ENCODE measurements around the gene SLCO6A1.
"Not testable (repeated sequence)": the region's sequence is repeated elsewhere in the genome, so short reads cannot be mapped to it uniquely, and the experiment has no call there.

Gene SLCO6A1

DNA sequence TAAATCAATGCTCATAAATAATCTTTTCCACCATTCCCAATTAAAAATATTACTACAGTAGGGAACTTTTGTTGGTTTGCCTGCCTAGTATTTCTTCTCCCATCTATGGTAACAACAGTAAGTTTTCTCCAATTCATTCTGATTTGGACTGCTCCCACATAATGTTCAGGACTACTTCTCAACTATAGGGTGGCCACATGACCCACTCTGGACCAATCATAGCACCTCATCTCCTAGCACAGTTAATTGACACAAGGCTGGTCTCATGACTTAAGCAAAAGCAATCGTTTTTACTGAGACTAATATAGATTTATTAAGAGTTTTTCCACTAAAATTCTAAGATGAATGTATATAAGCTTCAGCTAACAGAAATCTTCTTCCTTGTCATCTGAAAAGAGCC is 28.7 kb upstream of the SLCO6A1 start:
- no peak for DNase-seq (ENCODE audit: low read depth)
- no peak overlapping the region for H3K4me3 ChIP-seq (replicated peaks; ENCODE audit: low read depth, low read length)
- TF ChIP-seq, protein P1, sequence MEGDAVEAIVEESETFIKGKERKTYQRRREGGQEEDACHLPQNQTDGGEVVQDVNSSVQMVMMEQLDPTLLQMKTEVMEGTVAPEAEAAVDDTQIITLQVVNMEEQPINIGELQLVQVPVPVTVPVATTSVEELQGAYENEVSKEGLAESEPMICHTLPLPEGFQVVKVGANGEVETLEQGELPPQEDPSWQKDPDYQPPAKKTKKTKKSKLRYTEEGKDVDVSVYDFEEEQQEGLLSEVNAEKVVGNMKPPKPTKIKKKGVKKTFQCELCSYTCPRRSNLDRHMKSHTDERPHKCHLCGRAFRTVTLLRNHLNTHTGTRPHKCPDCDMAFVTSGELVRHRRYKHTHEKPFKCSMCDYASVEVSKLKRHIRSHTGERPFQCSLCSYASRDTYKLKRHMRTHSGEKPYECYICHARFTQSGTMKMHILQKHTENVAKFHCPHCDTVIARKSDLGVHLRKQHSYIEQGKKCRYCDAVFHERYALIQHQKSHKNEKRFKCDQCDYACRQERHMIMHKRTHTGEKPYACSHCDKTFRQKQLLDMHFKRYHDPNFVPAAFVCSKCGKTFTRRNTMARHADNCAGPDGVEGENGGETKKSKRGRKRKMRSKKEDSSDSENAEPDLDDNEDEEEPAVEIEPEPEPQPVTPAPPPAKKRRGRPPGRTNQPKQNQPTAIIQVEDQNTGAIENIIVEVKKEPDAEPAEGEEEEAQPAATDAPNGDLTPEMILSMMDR (IDR thresholded peaks at IDR 0.05; ENCODE audit: low read length, missing control alignments): no peak

DNA sequence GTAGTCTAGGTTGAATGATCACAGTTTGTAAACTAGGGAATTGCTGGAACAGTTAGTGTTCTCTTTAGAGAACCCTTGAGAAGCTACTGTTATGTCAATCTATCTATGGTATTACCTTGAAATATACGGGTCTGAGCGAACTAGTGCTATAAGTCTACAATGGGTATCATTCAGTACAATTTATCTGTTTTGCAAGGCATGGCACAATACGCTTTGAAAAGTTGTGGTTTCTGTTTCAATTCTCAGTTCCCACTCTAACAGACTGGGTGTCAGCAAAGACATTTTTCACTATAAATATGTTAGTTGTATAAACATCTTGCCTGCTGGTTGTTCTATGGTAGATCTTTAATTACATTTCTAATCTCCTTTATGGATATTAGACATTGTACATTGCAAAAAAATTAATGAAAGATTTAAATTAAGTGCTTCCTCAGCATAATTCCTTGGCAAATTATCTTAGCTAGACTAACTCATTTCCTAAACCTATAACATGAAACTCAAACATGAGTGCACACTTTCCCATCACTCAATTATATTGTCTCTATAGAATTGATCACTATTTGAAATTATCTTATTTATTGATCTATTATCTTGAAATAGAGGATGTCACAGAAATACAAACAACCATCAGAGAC is 24.9 kb upstream of the SLCO6A1 start:
- TF ChIP-seq, protein P1 (IDR thresholded peaks at IDR 0.05; ENCODE audit: low read length, missing control alignments): no peak
- DNase-seq (ENCODE audit: low read depth): no peak
- H3K4me3 ChIP-seq (replicated peaks; ENCODE audit: low read depth, low read length): no peak overlapping the region

DNA sequence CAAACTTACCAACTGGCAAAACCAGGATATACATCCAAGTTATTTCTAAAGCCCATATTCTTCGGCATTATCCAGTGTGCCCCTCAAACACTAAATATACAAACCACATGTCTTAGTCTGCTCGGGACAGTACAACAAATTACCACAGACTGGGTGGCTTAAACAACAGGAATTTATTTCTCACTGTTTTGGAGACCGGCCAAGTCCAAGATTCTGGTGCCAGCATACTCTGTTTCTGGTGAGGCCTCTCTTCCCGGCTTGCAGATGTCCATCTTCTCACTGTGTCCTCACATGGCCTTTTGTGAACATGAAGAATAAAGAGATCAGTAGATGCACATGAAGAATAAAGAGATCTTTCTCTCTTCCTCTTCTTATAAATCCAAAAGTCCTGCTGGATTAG is 12.9 kb upstream of the SLCO6A1 start:
- TF ChIP-seq, protein P1 (IDR thresholded peaks at IDR 0.05; ENCODE audit: low read length, missing control alignments): no peak
- peak; percentile 43 for DNase-seq (ENCODE audit: low read depth)
- H3K4me3 ChIP-seq (replicated peaks; ENCODE audit: low read depth, low read length): no peak overlapping the region

DNA sequence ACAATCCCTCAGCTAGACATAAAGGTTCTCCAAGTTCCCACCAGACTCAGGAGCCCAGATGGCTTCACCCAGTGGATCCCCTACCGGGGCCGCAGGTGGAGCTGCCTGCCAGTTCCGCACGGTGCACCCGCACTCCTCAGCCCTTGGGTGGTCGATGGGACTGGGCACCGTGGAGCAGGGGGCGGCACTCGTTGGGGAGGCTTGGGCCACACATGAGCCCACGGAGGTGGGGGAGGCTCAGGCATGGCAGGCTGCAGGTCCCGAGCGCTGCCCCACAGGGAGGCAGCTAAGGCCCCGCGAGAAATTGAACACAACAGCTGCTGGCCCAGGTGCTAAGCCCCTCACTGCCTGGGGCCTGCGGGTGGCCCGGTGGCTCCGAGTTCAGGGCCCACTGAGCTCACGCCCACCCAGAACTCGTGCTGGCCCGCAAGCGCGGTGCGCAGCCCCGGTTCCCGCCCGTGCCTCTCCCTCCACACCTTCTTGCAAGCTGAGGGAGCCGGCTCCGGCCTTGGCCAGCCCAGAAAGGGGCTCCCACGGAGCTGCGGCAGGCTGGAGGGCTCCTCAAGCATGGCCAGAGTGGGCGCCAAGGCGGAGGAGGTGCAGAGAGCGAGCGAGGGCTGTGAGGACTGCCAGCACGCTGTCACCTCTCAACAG is 7.4 kb downstream of the SLCO6A1 start:
- not testable (repeated sequence) for H3K4me3 ChIP-seq (replicated peaks; ENCODE audit: low read depth, low read length)

DNA sequence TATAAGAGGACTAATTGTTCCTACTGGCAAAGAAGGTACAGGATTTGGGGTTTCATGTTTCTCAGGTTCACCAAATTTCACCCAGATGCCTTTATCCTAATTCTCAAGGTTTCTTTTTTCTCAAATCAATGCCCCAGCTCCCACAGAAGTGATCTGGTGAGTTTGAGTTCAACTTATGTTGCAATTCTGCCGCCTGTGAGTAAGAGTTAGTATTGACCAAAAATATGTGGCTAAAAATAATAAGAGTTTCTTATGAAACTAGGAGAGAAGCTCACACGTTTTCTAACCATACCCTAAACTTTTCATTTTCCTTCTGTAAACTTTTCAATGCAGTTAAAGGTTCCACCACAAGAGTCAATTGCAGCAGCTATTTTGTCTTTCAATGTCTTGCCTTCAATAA is 15.1 kb downstream of the SLCO6A1 start:
- TF ChIP-seq, protein P1 (IDR thresholded peaks at IDR 0.05; ENCODE audit: low read length, missing control alignments): no peak
- H3K4me3 ChIP-seq (replicated peaks; ENCODE audit: low read depth, low read length): no peak overlapping the region
- no peak for DNase-seq (ENCODE audit: low read depth)

More for the DNA sequence above, 7.4 kb downstream of the SLCO6A1 start:
- not testable (repeated sequence) for DNase-seq (ENCODE audit: low read depth)

DNA sequence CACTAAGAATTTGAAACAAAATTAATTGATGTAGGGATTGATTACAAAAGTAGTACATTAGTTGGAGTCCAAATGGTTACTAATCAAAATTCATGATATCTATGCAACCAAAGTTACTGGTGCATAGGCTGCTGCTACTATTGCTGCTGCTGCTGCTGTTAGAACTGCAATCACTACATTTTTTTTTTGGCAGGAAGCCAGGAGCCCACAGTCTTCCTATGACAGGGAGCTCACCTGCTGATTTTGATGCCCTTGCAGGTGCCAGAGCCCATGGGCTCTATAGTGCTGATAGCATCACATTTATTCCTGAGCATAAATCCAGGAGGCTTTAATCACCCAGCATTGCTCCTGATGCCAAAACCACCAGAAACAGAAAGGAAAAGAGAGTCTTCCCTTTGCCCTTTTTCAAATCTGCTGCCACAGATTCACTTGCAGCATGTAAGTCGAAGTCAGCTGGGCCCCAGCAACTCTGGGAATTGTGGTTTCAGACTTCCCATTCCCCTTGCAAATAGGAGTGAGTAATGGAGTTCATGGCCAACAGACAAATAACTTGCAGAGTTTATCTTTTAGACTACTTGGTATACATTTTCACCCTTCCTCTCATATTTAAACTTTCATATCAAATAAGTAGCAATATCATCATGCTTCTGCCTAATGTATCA is 17.6 kb downstream of the SLCO6A1 start:
- TF ChIP-seq, protein P1 (IDR thresholded peaks at IDR 0.05; ENCODE audit: low read length, missing control alignments): no peak
- DNase-seq (ENCODE audit: low read depth): peak; percentile 2
- no peak overlapping the region for H3K4me3 ChIP-seq (replicated peaks; ENCODE audit: low read depth, low read length)

DNA sequence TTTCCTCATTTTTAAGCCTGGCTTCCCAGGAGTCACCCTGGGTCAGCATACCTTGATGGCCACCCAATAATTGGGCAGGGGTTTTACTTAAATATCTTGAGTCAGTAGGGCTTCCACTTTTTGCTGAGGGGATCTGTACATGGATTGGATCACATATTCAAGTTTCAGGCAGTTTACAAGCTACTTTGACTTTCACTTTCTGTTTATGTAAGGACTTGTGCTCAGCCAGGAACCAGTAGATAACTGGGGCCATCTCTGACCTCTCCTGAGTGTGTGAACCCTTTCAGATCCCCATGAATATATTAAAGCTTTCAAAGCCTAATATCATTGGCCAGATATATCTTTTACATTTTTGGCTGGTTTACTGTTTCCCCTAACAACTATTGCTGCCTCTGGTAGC is 45.1 kb downstream of the SLCO6A1 start:
- DNase-seq (ENCODE audit: low read depth): no peak
- TF ChIP-seq, protein P1 (IDR thresholded peaks at IDR 0.05; ENCODE audit: low read length, missing control alignments): no peak
- no peak overlapping the region for H3K4me3 ChIP-seq (replicated peaks; ENCODE audit: low read depth, low read length)

All from fibroblast of pulmonary artery (primary cell).